H1 (cell line): ENCODE measurements around the gene SCCPDH. TPM values are rescaled to one million over a fixed set of nuclear protein-coding genes. Genes with fewer than 3 reads are reported as not detected.

ENCODE experiments used
- CTBP2 ChIP-seq: IDR thresholded peaks from 2 replicates; pipeline ENCODE4 v1.7.0; 2011; ENCODE audit warnings: borderline replicate concordance, mild to moderate bottlenecking, moderate library complexity, mixed read lengths, low read length; ENCODE audit not compliant: insufficient read depth, insufficient read length
- SP1 ChIP-seq: IDR thresholded peaks from 2 replicates; pipeline ENCODE4 v1.6.1; 2011; ENCODE audit warnings: low read depth, low read length
- polyA plus RNA-seq, 7 experiments: library from polyadenylated mRNA; depleted of rRNA in 3 of 7; stranded (reverse) in 5 of 7; unstranded in 2 of 7; fragments of >200 nt in 5 of 7; fragments of 200-250 nt in 2 of 7; gene quantifications; 1 replicate in 5 of 7; 2 replicates in 1 of 7; 4 replicates in 1 of 7; pipeline versions ENCODE4 v1.2.1 to v1.2.3, GENCODE V29; 2011 to 2013; ENCODE audit warnings: missing spikeins in 2 of 7, mixed read lengths in 2 of 7
- total RNA-seq: library from RNA; stranded (reverse); fragmentation: NEBNext Ultra II Directional; extraction: Animal tissue kit (Norgen Biotek cat#: 25700); gene quantifications from 2 replicates; pipeline ENCODE4 v1.2.1, GENCODE V29; 2021
- TF ChIP-seq, protein P1 (sequence below): fragments of 300-600 bp; sonication (generic); IDR thresholded peaks from 2 replicates; pipeline ENCODE4 v1.7.1; 2012; ENCODE audit warnings: low read length, moderate library complexity, mild to moderate bottlenecking, inconsistent platforms; ENCODE audit not compliant: insufficient replicate concordance

The SCCPDH gene
- total and polyA plus RNA-seq, 2 of the 8 experiments (the other 6 are each of a cell fraction or from before 2014, with no cell fraction given): 9.5 to 17.0 TPM

- TF ChIP-seq, protein P1, sequence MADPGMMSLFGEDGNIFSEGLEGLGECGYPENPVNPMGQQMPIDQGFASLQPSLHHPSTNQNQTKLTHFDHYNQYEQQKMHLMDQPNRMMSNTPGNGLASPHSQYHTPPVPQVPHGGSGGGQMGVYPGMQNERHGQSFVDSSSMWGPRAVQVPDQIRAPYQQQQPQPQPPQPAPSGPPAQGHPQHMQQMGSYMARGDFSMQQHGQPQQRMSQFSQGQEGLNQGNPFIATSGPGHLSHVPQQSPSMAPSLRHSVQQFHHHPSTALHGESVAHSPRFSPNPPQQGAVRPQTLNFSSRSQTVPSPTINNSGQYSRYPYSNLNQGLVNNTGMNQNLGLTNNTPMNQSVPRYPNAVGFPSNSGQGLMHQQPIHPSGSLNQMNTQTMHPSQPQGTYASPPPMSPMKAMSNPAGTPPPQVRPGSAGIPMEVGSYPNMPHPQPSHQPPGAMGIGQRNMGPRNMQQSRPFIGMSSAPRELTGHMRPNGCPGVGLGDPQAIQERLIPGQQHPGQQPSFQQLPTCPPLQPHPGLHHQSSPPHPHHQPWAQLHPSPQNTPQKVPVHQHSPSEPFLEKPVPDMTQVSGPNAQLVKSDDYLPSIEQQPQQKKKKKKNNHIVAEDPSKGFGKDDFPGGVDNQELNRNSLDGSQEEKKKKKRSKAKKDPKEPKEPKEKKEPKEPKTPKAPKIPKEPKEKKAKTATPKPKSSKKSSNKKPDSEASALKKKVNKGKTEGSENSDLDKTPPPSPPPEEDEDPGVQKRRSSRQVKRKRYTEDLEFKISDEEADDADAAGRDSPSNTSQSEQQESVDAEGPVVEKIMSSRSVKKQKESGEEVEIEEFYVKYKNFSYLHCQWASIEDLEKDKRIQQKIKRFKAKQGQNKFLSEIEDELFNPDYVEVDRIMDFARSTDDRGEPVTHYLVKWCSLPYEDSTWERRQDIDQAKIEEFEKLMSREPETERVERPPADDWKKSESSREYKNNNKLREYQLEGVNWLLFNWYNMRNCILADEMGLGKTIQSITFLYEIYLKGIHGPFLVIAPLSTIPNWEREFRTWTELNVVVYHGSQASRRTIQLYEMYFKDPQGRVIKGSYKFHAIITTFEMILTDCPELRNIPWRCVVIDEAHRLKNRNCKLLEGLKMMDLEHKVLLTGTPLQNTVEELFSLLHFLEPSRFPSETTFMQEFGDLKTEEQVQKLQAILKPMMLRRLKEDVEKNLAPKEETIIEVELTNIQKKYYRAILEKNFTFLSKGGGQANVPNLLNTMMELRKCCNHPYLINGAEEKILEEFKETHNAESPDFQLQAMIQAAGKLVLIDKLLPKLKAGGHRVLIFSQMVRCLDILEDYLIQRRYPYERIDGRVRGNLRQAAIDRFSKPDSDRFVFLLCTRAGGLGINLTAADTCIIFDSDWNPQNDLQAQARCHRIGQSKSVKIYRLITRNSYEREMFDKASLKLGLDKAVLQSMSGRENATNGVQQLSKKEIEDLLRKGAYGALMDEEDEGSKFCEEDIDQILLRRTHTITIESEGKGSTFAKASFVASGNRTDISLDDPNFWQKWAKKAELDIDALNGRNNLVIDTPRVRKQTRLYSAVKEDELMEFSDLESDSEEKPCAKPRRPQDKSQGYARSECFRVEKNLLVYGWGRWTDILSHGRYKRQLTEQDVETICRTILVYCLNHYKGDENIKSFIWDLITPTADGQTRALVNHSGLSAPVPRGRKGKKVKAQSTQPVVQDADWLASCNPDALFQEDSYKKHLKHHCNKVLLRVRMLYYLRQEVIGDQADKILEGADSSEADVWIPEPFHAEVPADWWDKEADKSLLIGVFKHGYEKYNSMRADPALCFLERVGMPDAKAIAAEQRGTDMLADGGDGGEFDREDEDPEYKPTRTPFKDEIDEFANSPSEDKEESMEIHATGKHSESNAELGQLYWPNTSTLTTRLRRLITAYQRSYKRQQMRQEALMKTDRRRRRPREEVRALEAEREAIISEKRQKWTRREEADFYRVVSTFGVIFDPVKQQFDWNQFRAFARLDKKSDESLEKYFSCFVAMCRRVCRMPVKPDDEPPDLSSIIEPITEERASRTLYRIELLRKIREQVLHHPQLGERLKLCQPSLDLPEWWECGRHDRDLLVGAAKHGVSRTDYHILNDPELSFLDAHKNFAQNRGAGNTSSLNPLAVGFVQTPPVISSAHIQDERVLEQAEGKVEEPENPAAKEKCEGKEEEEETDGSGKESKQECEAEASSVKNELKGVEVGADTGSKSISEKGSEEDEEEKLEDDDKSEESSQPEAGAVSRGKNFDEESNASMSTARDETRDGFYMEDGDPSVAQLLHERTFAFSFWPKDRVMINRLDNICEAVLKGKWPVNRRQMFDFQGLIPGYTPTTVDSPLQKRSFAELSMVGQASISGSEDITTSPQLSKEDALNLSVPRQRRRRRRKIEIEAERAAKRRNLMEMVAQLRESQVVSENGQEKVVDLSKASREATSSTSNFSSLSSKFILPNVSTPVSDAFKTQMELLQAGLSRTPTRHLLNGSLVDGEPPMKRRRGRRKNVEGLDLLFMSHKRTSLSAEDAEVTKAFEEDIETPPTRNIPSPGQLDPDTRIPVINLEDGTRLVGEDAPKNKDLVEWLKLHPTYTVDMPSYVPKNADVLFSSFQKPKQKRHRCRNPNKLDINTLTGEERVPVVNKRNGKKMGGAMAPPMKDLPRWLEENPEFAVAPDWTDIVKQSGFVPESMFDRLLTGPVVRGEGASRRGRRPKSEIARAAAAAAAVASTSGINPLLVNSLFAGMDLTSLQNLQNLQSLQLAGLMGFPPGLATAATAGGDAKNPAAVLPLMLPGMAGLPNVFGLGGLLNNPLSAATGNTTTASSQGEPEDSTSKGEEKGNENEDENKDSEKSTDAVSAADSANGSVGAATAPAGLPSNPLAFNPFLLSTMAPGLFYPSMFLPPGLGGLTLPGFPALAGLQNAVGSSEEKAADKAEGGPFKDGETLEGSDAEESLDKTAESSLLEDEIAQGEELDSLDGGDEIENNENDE: no peak
- TF ChIP-seq SP1 (no peak), CTBP2 (no peak)
Measured at GRCh38 chr1:246778663-246779062, 54.5 kb downstream of the SCCPDH start (continued).
